Neural progenitor cell (in vitro differentiated cells): ENCODE data around the gene MBOAT1.

Experiments used
- EZH2 ChIP-seq: fragments of 200-600 bp; sonication (generic); IDR thresholded peaks from 2 replicates; pipeline ENCODE4 v1.6.1; 2017; ENCODE audit warnings: antibody characterized with exemption, mild to moderate bottlenecking, moderate library complexity
- TF ChIP-seq, protein P1 (sequence below): fragments of 200-600 bp; sonication (generic); IDR thresholded peaks from 2 replicates; pipeline ENCODE4 v1.5.1; 2017; ENCODE audit warnings: antibody characterized with exemption, mild to moderate bottlenecking

DNA sequence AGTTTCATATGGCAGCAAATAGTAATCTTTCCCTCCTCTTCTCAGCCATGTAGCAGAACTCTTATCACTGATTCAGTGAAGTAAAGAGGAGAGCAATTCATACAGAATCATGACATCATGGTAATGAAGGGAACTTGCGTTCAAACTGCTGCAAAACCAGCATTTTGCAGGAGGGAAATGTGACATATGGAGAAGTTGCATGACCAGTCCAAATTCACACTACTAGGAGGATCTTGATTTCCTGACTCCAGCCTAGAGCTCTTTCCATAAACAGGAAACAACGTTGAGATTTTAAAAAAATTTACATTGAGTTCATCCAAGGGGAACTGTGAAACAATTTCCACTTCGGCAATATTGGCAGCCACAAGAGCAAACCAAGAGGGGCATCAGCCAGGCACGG, 63.8 kb downstream of the MBOAT1 start:
- TF ChIP-seq, protein P1, sequence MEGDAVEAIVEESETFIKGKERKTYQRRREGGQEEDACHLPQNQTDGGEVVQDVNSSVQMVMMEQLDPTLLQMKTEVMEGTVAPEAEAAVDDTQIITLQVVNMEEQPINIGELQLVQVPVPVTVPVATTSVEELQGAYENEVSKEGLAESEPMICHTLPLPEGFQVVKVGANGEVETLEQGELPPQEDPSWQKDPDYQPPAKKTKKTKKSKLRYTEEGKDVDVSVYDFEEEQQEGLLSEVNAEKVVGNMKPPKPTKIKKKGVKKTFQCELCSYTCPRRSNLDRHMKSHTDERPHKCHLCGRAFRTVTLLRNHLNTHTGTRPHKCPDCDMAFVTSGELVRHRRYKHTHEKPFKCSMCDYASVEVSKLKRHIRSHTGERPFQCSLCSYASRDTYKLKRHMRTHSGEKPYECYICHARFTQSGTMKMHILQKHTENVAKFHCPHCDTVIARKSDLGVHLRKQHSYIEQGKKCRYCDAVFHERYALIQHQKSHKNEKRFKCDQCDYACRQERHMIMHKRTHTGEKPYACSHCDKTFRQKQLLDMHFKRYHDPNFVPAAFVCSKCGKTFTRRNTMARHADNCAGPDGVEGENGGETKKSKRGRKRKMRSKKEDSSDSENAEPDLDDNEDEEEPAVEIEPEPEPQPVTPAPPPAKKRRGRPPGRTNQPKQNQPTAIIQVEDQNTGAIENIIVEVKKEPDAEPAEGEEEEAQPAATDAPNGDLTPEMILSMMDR: no peak
- TF ChIP-seq EZH2: no peak
